WTC11 (cell line): ENCODE results near the gene MAPK11. TPM values are rescaled to one million over a fixed set of nuclear protein-coding genes. Genes with fewer than 3 reads are reported as not detected.

ENCODE experiments used
- ATAC-seq: fragments of 200-7000 bp; cut with Tn5 transposase; 2 replicates; pipeline ENCODE4 v1.10.0; 2021; ENCODE audit warnings: mild to moderate bottlenecking, moderate library complexity
- CTCF ChIA-PET: fragments of 300-600 bp; sonication (Branson Sonifier 250); formaldehyde crosslinking; loops from one replicate; lab custom pipeline; 2021; ENCODE audit warnings: antibody characterized with exemption; lab: Charles Lee
- POLR2A ChIA-PET: fragments of 350-600 bp; sonication (Branson Sonifier 250); formaldehyde crosslinking; loops from one replicate; lab custom pipeline; 2021; ENCODE audit warnings: antibody characterized with exemption; lab: Charles Lee
- DNase-seq: peaks from one replicate; pipeline ENCODE4 v3.0.0; 2021; ENCODE audit warnings: low spot score
- H3K27ac Mint-ChIP-seq: 2 replicates; pipeline ENCODE4 v1.8.0; 2021; ENCODE audit warnings: mixed read lengths
- H3K27me3 Mint-ChIP-seq: 2 replicates; pipeline ENCODE4 v1.8.0; 2021; ENCODE audit warnings: low read depth, mild to moderate bottlenecking, moderate library complexity, mixed read lengths
- H3K36me3 Mint-ChIP-seq: 2 replicates; pipeline ENCODE4 v1.8.0; 2021; ENCODE audit warnings: mixed read lengths
- H3K4me1 Mint-ChIP-seq: 2 replicates; pipeline ENCODE4 v1.8.0; 2022; ENCODE audit warnings: mixed read lengths
- H3K4me3 Mint-ChIP-seq: 2 replicates; pipeline ENCODE4 v1.8.0; 2021; ENCODE audit warnings: mild to moderate bottlenecking, moderate library complexity, mixed read lengths
- H3K9me3 Mint-ChIP-seq: 2 replicates; pipeline ENCODE4 v1.8.0; 2021; ENCODE audit warnings: mixed read lengths
- ATF1 ChIP-seq: sonication (generic); formaldehyde crosslinking; IDR thresholded peaks from 2 replicates; pipeline ENCODE4 v1.8.1; 2023; ENCODE audit warnings: mild to moderate bottlenecking, moderate library complexity, missing genetic modification reagents
- CBFB ChIP-seq: sonication (generic); formaldehyde crosslinking; IDR thresholded peaks from 2 replicates; pipeline ENCODE4 v1.8.1; 2022; ENCODE audit warnings: mild to moderate bottlenecking, low read depth, missing genetic modification reagents
- CREM ChIP-seq: sonication (generic); formaldehyde crosslinking; IDR thresholded peaks from 2 replicates; pipeline ENCODE4 v1.8.1; 2022; ENCODE audit warnings: mild to moderate bottlenecking, missing genetic modification reagents, moderate library complexity
- ELF4 ChIP-seq: sonication (generic); formaldehyde crosslinking; IDR thresholded peaks from 2 replicates; pipeline ENCODE4 v1.8.1; 2022; ENCODE audit warnings: low read depth, mild to moderate bottlenecking, moderate library complexity, missing genetic modification reagents
- ESRRA ChIP-seq: sonication (generic); formaldehyde crosslinking; IDR thresholded peaks from 2 replicates; pipeline ENCODE4 v1.8.1; 2022; ENCODE audit warnings: mild to moderate bottlenecking, missing genetic modification reagents, borderline replicate concordance
- NFYB ChIP-seq: sonication (generic); formaldehyde crosslinking; conservative IDR thresholded peaks from 2 replicates; pipeline ENCODE4 v1.8.0; 2022; ENCODE audit warnings: low read depth, missing genetic modification reagents
- RORB ChIP-seq: fragments of 250-450 bp; sonication (Bioruptor Pico); IDR thresholded peaks from 2 replicates; pipeline ENCODE4 v1.9.0; 2021; ENCODE audit warnings: mild to moderate bottlenecking
- SOX15 ChIP-seq: fragments of 250-450 bp; sonication (Bioruptor Pico); IDR thresholded peaks from 2 replicates; pipeline ENCODE4 v1.9.0; 2021; ENCODE audit warnings: mild to moderate bottlenecking
- SP1 ChIP-seq: sonication (generic); formaldehyde crosslinking; conservative IDR thresholded peaks from 2 replicates; pipeline ENCODE4 v1.8.1; 2022; ENCODE audit warnings: missing genetic modification reagents
- TCF7 ChIP-seq: sonication (generic); formaldehyde crosslinking; IDR thresholded peaks from 2 replicates; pipeline ENCODE4 v1.8.0; 2022; ENCODE audit warnings: mild to moderate bottlenecking, low read depth, missing genetic modification reagents, moderate library complexity
- TP53 ChIP-seq: sonication (generic); formaldehyde crosslinking; IDR thresholded peaks from 2 replicates; pipeline ENCODE4 v1.8.1; 2023; ENCODE audit warnings: mild to moderate bottlenecking, missing genetic modification reagents
- ZNF121 ChIP-seq: sonication (generic); formaldehyde crosslinking; IDR thresholded peaks from 2 replicates; pipeline ENCODE4 v1.8.0; 2023; ENCODE audit warnings: missing genetic modification reagents
- ZNF671 ChIP-seq: fragments of 250-450 bp; sonication (Bioruptor Pico); IDR thresholded peaks from 2 replicates; pipeline ENCODE4 v1.8.0; 2021; ENCODE audit warnings: mild to moderate bottlenecking
- total RNA-seq: library from RNA; stranded (reverse); gene quantifications from 3 replicates; pipeline ENCODE4 v1.2.3, GENCODE V29; 2021
- TF ChIP-seq, protein P1 (sequence below): sonication (generic); formaldehyde crosslinking; IDR thresholded peaks from 2 replicates; pipeline ENCODE4 v1.8.1; 2022; ENCODE audit warnings: mild to moderate bottlenecking, moderate library complexity, missing genetic modification reagents
- TF ChIP-seq, protein P2 (sequence below): fragments of 250-450 bp; sonication (Bioruptor Pico); IDR thresholded peaks from 2 replicates; pipeline ENCODE4 v2.1.2; 2022; ENCODE audit warnings: mild to moderate bottlenecking, moderate library complexity
- TF ChIP-seq, protein P3 (sequence below): sonication (generic); formaldehyde crosslinking; IDR thresholded peaks from 2 replicates; pipeline ENCODE4 v1.8.0; 2022; ENCODE audit warnings: mild to moderate bottlenecking, missing genetic modification reagents
- TF ChIP-seq, protein P4 (sequence below): fragments of 250-450 bp; sonication (Bioruptor Pico); IDR thresholded peaks from 2 replicates; pipeline ENCODE4 v1.9.0; 2021; ENCODE audit warnings: mild to moderate bottlenecking
- TF ChIP-seq, protein P5 (sequence below): sonication (generic); formaldehyde crosslinking; IDR thresholded peaks from 2 replicates; pipeline ENCODE4 v1.8.1; 2023; ENCODE audit warnings: mild to moderate bottlenecking, missing genetic modification reagents, moderate library complexity
- TF ChIP-seq, protein P6 (sequence below): sonication (generic); formaldehyde crosslinking; IDR thresholded peaks from 2 replicates; pipeline ENCODE4 v1.8.1; 2023; ENCODE audit warnings: mild to moderate bottlenecking, missing genetic modification reagents, borderline replicate concordance
- TF ChIP-seq, protein P7 (sequence below): sonication (generic); formaldehyde crosslinking; conservative IDR thresholded peaks from 2 replicates; pipeline ENCODE4 v1.8.1; 2023; ENCODE audit warnings: mild to moderate bottlenecking, low read depth, missing genetic modification reagents, moderate library complexity
- TF ChIP-seq, protein P8 (sequence below): sonication (generic); formaldehyde crosslinking; IDR thresholded peaks from 2 replicates; pipeline ENCODE4 v1.8.0; 2022; ENCODE audit warnings: mild to moderate bottlenecking, missing genetic modification reagents

The MAPK11 gene
- total RNA-seq, 1 experiment from 2014 or later, result 2.3 TPM

DNA sequence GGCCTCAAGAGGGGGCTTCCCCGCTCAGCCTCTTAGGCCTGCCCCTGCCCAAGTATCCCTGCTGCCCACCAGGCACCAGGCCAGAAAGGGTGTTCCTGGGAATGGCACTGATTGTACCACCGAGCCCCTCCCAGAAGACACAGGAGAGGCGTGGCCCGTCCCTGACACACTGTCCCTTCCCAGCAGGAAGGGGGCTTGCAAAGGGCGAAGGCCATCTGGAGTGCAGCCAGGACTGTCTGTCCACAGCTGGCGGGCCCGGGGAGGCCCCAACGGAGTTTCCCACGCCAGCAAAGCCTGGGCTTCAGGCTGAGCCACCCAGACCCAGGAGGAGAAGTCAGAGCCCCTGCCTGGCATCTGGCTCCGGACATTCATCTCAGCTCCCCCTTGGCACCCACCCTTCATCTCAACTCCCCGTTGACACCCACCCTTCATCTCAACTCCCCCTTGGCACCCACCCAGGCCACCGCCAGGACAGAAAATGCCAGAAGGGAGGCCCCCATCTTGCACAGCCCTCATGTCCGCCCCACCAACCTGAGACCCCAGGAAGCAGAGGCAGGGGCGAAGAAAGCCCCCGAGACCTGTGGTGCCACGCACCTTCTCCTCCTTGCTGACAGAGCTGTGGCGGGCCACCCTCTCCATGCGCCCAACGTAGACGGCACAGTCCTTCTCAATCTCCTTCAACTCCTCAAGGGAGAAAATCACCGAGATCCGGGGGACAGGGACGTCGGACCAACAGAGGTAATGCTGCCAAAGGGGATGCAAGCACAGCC is 44.8 kb downstream of the MAPK11 start:
- ChIA-PET POLR2A (no interaction called here), CTCF (no interaction called here)
- TF ChIP-seq, protein P1, sequence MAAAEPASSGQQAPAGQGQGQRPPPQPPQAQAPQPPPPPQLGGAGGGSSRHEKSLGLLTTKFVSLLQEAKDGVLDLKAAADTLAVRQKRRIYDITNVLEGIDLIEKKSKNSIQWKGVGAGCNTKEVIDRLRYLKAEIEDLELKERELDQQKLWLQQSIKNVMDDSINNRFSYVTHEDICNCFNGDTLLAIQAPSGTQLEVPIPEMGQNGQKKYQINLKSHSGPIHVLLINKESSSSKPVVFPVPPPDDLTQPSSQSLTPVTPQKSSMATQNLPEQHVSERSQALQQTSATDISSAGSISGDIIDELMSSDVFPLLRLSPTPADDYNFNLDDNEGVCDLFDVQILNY, result no peak
- TF ChIP-seq SOX15 (CRISPR knock-in tag), result no peak
- TF ChIP-seq ESRRA (CRISPR knock-in tag), result no peak
- no peak for TF ChIP-seq ZNF121
- TF ChIP-seq, protein P2, sequence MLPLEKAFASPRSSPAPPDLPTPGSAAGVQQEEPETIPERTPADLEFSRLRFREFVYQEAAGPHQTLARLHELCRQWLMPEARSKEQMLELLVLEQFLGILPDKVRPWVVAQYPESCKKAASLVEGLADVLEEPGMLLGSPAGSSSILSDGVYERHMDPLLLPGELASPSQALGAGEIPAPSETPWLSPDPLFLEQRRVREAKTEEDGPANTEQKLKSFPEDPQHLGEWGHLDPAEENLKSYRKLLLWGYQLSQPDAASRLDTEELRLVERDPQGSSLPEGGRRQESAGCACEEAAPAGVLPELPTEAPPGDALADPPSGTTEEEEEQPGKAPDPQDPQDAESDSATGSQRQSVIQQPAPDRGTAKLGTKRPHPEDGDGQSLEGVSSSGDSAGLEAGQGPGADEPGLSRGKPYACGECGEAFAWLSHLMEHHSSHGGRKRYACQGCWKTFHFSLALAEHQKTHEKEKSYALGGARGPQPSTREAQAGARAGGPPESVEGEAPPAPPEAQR (CRISPR knock-in tag), result no peak
- Mint-ChIP-seq H3K9me3 (no peaks in the 10 kb centered on the region), H3K36me3 (peaks cover 27% of the 10 kb centered on the region), H3K27ac (no peak overlapping the region), H3K4me3 (no peak overlapping the region), H3K27me3 (no peaks in the 10 kb centered on the region), H3K4me1 (no peaks in the 10 kb centered on the region)
- DNase-seq, result no peak
- no peak for ATAC-seq

DNA sequence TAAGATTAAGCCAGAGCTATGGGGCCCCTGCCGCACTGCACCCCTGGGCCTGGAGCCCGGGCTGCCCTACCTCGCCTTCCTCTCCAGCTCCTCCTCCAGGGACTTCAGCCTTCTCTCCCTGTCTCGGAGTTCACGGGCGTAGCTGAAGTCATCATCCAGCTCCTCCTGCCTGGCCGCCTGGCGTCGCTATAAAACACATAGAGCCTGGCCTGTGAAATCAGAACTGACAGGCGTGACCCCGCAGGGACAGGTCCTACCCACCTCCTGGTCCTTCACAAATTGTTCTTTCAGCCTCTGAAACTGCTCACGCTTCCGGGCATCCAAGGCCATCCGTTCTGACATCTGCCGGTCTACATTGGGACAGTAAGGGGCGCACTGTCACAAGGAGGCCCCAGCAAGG is 46.1 kb downstream of the MAPK11 start:
- H3K27ac Mint-ChIP-seq, result no peak overlapping the region
- peaks cover 27% of the 10 kb centered on the region for H3K36me3 Mint-ChIP-seq
- ATAC-seq (no peak), DNase-seq (no peak)
- peaks cover 3% of the 10 kb centered on the region; the same call in 1 of the 2 replicates for H3K4me1 Mint-ChIP-seq
- H3K9me3 Mint-ChIP-seq, result no peaks in the 10 kb centered on the region
- H3K27me3 Mint-ChIP-seq, result no peaks in the 10 kb centered on the region
- H3K4me3 Mint-ChIP-seq, result no peak overlapping the region
- TF ChIP-seq CBFB (CRISPR knock-in tag) (no peak), ATF1 (no peak), SP1 (CRISPR knock-in tag) (no peak), TCF7 (no peak), ELF4 (no peak), NFYB (CRISPR knock-in tag) (no peak), TP53 (no peak), CREM (CRISPR knock-in tag) (no peak), ZNF671 (CRISPR knock-in tag) (no peak), RORB (CRISPR knock-in tag) (no peak)
- TF ChIP-seq, protein P3, sequence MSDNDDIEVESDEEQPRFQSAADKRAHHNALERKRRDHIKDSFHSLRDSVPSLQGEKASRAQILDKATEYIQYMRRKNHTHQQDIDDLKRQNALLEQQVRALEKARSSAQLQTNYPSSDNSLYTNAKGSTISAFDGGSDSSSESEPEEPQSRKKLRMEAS (CRISPR knock-in tag), result no peak
- TF ChIP-seq, protein P4, sequence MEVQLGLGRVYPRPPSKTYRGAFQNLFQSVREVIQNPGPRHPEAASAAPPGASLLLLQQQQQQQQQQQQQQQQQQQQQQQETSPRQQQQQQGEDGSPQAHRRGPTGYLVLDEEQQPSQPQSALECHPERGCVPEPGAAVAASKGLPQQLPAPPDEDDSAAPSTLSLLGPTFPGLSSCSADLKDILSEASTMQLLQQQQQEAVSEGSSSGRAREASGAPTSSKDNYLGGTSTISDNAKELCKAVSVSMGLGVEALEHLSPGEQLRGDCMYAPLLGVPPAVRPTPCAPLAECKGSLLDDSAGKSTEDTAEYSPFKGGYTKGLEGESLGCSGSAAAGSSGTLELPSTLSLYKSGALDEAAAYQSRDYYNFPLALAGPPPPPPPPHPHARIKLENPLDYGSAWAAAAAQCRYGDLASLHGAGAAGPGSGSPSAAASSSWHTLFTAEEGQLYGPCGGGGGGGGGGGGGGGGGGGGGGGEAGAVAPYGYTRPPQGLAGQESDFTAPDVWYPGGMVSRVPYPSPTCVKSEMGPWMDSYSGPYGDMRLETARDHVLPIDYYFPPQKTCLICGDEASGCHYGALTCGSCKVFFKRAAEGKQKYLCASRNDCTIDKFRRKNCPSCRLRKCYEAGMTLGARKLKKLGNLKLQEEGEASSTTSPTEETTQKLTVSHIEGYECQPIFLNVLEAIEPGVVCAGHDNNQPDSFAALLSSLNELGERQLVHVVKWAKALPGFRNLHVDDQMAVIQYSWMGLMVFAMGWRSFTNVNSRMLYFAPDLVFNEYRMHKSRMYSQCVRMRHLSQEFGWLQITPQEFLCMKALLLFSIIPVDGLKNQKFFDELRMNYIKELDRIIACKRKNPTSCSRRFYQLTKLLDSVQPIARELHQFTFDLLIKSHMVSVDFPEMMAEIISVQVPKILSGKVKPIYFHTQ (CRISPR knock-in tag), result no peak
- TF ChIP-seq, protein P5, sequence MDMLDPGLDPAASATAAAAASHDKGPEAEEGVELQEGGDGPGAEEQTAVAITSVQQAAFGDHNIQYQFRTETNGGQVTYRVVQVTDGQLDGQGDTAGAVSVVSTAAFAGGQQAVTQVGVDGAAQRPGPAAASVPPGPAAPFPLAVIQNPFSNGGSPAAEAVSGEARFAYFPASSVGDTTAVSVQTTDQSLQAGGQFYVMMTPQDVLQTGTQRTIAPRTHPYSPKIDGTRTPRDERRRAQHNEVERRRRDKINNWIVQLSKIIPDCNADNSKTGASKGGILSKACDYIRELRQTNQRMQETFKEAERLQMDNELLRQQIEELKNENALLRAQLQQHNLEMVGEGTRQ (CRISPR knock-in tag), result no peak
- TF ChIP-seq, protein P6, sequence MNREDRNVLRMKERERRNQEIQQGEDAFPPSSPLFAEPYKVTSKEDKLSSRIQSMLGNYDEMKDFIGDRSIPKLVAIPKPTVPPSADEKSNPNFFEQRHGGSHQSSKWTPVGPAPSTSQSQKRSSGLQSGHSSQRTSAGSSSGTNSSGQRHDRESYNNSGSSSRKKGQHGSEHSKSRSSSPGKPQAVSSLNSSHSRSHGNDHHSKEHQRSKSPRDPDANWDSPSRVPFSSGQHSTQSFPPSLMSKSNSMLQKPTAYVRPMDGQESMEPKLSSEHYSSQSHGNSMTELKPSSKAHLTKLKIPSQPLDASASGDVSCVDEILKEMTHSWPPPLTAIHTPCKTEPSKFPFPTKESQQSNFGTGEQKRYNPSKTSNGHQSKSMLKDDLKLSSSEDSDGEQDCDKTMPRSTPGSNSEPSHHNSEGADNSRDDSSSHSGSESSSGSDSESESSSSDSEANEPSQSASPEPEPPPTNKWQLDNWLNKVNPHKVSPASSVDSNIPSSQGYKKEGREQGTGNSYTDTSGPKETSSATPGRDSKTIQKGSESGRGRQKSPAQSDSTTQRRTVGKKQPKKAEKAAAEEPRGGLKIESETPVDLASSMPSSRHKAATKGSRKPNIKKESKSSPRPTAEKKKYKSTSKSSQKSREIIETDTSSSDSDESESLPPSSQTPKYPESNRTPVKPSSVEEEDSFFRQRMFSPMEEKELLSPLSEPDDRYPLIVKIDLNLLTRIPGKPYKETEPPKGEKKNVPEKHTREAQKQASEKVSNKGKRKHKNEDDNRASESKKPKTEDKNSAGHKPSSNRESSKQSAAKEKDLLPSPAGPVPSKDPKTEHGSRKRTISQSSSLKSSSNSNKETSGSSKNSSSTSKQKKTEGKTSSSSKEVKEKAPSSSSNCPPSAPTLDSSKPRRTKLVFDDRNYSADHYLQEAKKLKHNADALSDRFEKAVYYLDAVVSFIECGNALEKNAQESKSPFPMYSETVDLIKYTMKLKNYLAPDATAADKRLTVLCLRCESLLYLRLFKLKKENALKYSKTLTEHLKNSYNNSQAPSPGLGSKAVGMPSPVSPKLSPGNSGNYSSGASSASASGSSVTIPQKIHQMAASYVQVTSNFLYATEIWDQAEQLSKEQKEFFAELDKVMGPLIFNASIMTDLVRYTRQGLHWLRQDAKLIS, result no peak
- TF ChIP-seq, protein P7, sequence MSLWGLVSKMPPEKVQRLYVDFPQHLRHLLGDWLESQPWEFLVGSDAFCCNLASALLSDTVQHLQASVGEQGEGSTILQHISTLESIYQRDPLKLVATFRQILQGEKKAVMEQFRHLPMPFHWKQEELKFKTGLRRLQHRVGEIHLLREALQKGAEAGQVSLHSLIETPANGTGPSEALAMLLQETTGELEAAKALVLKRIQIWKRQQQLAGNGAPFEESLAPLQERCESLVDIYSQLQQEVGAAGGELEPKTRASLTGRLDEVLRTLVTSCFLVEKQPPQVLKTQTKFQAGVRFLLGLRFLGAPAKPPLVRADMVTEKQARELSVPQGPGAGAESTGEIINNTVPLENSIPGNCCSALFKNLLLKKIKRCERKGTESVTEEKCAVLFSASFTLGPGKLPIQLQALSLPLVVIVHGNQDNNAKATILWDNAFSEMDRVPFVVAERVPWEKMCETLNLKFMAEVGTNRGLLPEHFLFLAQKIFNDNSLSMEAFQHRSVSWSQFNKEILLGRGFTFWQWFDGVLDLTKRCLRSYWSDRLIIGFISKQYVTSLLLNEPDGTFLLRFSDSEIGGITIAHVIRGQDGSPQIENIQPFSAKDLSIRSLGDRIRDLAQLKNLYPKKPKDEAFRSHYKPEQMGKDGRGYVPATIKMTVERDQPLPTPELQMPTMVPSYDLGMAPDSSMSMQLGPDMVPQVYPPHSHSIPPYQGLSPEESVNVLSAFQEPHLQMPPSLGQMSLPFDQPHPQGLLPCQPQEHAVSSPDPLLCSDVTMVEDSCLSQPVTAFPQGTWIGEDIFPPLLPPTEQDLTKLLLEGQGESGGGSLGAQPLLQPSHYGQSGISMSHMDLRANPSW, result no peak
- TF ChIP-seq, protein P8, sequence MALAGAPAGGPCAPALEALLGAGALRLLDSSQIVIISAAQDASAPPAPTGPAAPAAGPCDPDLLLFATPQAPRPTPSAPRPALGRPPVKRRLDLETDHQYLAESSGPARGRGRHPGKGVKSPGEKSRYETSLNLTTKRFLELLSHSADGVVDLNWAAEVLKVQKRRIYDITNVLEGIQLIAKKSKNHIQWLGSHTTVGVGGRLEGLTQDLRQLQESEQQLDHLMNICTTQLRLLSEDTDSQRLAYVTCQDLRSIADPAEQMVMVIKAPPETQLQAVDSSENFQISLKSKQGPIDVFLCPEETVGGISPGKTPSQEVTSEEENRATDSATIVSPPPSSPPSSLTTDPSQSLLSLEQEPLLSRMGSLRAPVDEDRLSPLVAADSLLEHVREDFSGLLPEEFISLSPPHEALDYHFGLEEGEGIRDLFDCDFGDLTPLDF (CRISPR knock-in tag), result no peak
- POLR2A ChIA-PET, result no interaction called here
- CTCF ChIA-PET, result interaction anchor here (0.9 to 1.9 kb wide), 4 partner anchors 13 to 29 kb away, joined by 3 to 4 read pairs (median 4); no protein-coding TSS in a partner anchor
